HG02571 (cell line): ENCODE measurements around the gene MOB3A.
"Not testable (repeated sequence)": the region's sequence is repeated elsewhere in the genome, so short reads cannot be mapped to it uniquely, and the experiment has no call there.

Experiments
- ATAC-seq: cut with Tn5 transposase; IDR thresholded peaks from one replicate; pipeline ENCODE4 v1.9.1; 2021; ENCODE audit warnings: mild to moderate bottlenecking, moderate library complexity; ENCODE audit not compliant: unreplicated experiment

Gene MOB3A

GRCh38 chr19:2109046-2109864 lies 13.1 kb upstream of the MOB3A start:
- no peak for ATAC-seq

- ATAC-seq = no peak
These were observed 12.3 kb upstream of the MOB3A start for GRCh38 chr19:2108251-2109016.

GRCh38 chr19:2103045-2103707 lies 7.0 kb upstream of the MOB3A start:
- ATAC-seq = no peak

DNA sequence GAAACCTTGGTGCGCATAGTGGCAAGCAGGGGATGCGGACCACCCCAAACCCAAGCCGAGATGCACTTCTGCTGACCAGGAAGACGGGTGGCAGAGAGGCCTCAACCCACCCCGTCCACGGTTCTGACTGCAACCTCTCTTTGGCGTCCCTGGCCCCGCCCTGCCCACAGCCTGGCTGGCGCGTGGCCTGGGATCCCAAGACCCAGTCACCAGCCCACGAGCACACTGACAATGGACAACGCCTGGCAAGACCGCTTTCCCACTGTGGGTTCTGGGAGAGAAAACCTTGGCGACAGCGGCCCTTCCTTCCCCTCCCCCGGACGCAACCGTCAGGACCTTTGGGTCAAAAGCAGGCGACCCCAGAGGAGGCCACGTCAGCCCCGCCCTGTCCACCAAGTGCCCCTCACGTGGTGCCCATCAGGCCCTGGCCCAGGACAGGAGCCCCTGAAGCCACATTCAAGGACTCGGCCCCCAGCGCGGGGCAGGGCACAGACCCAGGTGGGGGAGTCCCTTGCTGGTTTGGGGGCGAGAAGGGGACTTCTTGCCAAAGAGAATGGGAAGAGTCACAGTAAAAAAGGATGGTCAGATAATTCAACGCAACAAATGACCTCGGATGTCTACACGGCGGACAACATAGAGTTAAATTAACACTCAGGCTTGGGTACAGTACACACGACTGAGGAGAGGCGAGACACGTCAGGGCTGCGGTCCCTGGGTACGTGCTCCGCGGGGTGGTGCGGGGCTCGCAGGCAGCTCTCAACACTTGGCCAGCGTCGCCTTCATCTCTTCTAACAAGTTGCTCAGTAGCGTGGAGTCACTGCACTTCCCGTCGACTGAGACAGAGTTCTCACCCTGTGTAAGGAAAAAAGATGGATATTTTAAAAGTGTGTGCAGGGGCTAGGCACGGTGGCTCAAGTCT lies 5.5 kb upstream of the MOB3A start:
- ATAC-seq = no peak

- no peak for ATAC-seq
These were observed 4.6 kb upstream of the MOB3A start for GRCh38 chr19:2100719-2101061.

DNA sequence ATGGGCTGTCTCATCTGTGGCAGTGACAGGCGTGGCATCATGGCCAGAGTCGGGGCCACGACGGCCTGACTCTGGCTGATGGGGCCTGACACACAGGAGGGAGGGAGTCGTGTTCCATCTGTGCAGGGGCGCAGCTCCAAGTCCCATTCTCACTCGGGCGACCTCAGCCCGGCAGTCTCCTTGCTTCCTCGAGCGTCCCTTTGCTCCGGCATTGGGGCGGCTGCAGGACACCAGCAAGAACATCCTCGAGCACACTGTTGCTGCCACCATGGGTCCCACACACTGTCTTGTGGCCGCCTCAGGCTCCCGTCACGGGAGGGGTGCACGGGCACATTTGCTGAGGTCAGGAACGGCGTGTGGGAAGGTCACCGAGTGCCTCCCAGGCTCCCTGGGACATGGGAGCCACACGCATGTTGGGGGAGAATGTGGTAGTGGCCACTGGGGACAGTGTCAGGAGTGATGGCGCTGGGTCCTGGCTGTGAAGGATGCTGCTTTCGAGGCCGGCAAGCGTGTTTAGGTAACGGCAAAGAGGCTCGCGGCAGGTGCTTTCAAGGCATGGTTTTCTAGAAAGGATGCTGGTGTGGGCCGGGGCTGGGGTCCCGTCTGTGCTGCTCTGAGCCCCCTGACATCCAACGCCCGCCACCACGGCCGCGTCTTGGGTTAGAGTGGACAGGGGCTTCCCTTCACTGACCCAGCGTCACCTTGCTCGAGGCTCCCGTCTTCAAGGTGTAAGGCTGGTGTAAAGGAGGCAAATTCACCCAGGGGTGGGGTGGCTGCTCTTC lies 4.0 kb upstream of the MOB3A start:
- ATAC-seq = no peak

- no peak for ATAC-seq
These were observed 3.0 kb upstream of the MOB3A start for GRCh38 chr19:2099054-2099501.

- ATAC-seq = no peak
These were observed 1.8 kb upstream of the MOB3A start for GRCh38 chr19:2097886-2098327.

DNA sequence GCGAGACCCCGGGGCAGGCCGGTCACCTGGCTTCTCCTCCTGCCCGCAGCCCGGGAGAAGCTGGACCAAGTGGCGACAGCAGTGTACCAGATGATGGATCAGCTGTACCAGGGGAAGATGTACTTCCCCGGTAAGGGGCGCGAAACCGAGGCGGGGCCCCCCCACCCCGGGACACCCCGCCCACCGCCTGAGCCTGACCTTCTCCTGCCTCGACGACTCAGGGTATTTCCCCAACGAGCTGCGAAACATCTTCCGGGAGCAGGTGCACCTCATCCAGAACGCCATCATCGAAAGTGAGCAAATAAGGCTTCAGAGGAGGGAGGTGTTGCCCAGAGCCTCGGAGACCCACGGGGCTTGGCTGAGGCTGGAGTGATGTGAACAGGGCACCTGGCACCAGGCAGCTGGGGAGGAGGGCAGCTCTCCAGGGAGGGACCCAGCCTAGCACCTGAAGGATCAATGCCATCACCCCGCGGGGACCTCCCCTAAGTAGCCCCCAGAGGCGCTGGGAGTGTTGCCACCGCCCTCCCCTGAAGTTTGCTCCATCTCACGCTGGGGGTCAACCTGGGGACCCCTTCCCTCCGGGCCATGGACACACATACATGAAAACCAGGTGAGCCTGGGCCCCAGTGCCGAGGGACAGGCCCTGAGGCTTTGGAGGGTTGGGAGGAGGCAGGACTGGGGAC lies 1.2 kb upstream of the MOB3A start:
- ATAC-seq = peak; percentile 0

- peak; percentile 64 for ATAC-seq
These were observed 515 bp upstream of the MOB3A start, which contains the start of gene IZUMO4 for GRCh38 chr19:2096480-2097202. Gene IZUMO4 (plus strand): TSS chr19:2096915. CDS start chr19:2096946, 31 bp downstream.

DNA sequence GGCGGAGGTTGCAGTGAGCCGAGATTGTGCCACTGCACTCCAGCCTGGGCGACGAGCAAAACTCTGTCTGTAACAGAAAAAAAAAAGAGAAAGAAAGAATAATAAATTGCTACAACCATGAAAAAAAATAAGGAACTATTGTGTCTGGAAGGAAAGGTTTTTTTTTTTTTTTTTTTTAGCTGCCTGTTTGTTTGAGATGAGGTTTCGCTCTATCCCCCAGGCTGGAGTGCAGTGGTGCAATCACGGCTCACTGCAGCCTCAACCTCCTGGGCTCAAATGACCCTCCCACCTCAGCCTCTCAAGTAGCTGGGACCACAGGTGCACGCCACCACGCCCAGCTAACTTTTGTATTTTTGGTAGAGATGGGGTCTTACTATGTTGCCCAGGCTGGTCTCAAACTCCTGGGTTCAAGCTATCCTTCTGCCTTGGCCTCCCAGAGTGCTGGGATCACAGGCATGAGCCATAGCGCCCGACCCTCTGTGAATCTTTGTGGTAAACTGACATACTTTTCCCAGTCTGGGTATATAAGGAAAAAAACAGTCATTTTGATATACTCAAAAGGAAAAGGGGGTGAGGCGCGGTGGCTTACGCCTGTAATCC lies 4.1 kb downstream of the MOB3A start:
- not testable (repeated sequence) for ATAC-seq

DNA sequence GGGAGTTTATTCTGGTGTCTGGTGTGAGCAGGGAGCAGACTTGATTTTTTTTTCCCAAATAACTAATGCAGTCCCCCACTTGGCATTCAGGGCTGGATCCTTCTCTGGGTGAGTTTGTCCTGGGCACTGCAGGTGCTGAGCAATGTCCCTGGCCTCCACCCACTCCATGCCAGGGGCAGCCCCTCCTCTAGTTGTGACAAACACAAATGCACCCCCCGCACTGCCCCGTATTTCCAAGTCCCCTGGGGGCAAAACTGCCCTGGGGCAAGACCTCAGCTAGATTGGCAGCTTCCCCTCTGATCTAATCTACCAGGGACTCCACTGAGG lies 6.4 kb downstream of the MOB3A start:
- no peak for ATAC-seq

DNA sequence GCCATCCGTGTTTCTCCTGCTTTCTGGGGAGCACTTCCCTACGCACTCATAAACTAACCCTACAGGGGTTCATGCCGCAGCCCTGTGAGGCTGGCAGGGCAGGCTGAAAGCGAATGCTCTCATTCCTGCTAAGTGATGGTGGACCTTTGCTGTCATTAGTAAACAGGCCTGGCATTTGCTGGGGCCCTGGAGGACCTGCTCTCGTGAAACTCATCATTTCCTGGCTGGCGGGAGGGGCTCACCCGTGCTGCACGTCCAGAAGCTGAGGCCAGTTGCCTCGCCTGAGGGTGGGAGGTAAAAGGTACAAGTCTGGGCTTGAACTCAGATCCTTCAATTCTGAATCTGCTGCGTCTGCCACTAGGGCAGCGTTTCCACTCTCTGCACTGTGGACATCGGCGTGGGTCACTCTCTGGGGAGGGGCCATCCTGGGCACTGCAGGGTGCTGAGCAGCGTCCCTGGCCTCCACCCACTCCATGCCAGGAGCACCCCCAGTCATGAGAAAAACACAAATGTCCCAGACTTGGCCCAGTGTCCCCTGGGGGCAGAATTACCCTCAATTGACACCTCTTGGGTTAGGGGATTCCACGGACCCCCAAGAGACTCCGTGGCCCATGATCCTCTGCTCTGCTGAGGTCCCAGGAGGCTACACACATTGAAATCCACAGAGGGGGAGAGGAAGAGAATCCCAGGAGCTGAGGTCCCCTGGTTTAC lies 7.0 kb downstream of the MOB3A start:
- no peak for ATAC-seq

GRCh38 chr19:2087621-2088100 lies 8.5 kb downstream of the MOB3A start:
- ATAC-seq = no peak

GRCh38 chr19:2086695-2087620 lies 9.2 kb downstream of the MOB3A start:
- ATAC-seq = not testable (repeated sequence)

DNA sequence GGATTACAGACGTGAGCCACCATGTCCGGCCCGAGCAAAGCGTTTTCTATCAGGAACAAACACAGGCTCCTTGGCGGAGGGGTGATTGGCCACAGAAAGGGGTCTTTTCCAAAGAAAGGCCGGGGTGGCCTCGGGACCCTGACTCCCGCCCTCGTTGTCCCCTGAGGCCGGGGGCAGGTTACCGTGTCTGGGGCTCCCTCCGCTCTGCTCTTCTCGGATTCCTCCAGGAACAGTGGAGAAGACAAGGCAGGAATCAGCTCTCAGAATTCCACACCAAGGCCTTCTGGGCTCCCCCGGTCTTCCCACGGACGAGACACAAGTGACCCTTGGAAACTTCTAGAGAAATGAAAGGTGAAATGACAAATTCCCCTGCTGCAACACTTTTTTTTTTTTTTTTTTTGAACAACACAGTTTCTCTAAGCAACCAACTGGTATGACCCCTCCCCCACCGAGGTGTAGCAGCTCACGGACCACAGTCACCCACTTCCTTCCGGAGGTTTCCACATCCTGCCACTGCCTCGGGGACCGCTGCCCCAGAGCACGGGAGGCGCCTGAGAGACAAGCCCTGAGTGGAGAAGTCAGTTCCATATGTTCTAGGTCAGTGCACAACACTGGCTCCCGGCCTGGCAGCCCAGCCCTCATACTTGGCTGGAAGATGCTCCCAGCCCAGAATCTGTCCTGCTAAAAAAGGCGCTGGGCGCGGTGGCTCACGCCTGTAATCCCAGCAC lies 11.0 kb downstream of the MOB3A start:
- peak; percentile 31 for ATAC-seq
